Stimulated activated CD8-positive, alpha-beta memory T cell treated with anti-CD3 and anti-CD28 coated beads, Interleukin-4, amount 100 ng/mL, for 24 hours (primary cell): Measurements from ENCODE around the gene GGACT.

Source experiments
- DNase-seq: peaks from one replicate; pipeline ENCODE4 v3.0.0-alpha.2; 2020; ENCODE audit warnings: low read depth

The GGACT gene

DNA sequence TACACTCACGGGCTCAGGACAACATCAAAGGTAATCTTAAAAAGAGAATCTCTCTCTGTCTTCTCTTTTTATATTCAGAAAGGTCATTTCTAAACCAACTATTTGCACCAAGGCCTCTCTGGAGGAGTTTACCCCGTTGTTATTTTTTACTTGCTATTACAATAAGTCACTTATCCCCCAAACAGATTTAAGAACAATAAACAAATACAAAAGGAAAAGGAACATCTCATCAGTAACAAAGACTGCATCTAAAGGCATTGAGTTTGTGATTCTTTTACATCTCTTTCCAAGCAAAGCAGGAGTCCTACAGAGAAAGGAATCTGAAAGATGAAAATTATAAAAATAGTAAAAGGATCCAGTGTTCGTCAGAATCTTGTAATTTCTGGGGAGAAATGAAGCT lies 75.4 kb downstream of the GGACT start:
- no peak for DNase-seq

DNA sequence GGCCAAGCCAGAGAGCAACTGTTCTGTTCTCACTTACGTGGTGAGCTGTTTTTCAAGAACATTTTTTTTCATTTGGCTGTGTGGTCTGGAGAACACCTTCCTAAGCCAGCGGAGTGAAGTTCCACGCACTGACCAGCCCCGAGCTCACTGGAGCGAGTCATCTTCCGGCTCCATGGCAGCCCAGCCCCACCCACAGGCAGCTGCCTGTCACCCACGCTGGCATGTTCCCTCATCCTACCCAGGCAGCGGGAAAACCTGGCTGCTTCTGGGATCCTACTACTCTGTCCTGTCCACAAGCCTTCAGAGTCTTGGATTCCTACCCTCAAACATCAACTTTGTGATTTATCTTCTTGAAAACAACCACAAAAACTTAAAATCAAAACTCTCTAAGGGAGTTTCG lies 76.2 kb downstream of the GGACT start:
- no peak for DNase-seq

DNA sequence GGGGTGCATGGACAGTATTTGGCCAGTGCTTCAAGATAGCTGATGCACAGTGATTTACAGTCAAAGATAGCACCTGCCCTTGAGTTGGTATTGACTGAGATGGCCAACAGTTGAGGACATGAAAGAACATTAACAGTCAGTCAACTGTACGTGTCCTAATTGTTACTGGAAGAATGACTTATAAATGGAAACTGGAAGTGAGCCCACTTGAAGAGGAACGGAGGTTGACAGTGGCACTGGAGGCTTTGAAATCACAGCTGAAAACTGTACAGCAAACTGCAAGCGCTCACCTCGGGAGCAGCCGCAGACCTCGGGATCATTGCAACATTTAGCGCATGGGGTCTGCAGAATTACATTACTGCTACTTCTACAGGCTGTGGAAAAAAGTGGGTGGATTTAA lies 77.1 kb downstream of the GGACT start:
- DNase-seq: no peak

DNA sequence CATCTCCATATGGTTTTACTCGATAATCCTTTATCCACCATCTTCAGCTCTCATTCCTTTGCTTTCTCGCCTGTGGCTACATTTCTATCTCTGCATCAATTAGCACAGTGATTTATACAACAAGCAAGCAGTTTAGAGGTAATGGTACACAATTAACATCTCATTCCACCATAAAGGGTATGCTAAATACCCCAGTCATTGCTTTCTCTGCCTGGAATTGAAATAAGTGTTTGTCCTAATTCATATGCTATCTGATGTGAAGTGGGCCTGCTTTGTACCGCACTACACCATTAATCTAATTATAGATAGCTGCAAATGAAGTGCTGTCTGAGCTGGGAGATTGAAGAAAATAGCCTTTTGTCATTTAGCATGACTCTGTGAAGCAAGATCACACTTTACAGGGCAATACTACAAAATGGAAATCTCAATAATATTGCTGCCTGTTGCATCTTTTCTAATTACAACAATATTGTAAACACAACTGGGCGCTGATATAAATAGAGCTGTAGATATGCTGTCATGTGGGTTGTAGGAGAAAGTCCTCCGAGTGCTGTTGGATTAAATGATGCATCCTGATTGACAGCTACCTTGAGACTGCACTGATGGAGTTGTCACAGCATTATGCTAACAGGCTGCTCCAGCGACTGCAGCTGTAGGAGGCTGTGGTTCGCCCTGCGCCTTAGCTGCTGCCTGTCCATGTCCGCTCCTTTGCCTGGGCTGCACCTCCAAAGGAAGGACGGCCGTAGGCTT lies 78.2 kb downstream of the GGACT start:
- no peak for DNase-seq

DNA sequence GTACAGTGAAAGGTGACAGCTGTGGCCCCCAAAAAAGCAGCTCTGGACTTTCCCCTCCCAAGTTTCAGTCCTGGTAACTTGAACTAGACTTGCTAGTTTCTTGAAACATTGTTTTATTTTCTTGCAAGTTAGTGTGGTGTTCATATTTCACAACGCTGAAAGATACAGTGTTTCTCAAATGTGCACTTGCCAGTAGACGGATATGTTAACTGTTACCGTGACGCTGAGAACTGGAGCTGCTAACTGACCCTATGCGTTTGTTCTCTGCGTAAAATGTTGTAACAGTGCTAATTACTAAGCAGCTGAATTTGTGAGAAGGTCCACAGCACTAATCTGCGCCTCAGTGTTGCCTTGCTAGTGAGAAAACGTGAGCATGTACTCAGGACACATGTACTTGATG lies 79.6 kb downstream of the GGACT start:
- DNase-seq: no peak

DNA sequence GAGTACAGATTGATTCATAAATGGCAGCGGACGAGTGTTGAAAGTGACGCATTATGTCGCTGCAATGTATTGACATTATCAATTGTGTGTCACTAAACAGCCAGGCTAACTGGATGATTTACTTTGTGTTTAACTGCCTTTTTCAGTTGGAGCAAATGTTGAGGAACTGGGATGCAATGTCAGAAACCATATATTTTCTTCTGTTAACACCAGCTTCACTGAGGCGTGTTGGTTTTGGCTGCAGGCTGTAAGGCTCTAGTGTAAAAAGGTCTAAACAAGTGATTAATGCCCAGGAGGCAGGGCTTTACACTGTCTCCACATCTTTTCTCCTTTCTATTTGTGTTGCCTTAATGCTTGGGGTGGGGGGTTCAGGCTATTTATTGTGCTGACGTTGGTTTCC lies 80.1 kb downstream of the GGACT start:
- DNase-seq: no peak

DNA sequence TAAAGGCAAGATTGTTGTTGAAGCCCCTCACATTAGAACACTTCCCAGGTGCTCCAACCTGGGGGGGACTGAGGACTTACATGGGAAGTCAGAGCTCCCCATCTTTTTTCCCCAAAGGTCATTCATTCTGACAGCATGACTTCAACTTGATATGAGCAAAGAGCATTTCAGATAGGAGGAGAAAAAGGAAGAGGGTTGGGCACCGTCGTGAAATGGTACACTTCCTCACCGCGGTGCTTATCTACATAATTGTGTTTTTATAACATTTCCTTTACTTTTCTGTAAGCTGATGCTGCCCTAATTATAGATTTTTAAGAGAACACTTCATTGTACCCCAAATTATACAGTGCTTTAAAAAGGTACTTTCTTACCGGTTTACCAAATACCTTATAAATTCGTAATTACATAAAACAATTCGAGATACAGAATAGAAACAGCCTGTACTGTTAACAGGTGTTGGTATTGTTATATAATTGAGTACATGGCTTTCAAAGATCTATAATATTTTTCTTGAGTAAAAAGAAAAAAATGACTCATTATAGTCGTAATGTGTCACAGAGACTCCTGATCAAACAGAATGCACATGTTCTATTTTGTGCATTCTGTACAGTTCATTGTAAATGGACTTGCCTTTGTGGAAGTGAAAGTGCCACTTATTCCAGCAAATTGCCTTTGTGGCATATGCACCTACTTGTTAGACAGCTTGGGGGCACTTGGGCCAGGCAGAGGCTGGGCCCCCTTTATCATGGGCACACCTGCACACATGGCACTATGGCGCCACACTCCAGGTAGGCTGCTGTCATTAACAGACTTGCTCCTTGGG lies 81.8 kb downstream of the GGACT start:
- DNase-seq: no peak

DNA sequence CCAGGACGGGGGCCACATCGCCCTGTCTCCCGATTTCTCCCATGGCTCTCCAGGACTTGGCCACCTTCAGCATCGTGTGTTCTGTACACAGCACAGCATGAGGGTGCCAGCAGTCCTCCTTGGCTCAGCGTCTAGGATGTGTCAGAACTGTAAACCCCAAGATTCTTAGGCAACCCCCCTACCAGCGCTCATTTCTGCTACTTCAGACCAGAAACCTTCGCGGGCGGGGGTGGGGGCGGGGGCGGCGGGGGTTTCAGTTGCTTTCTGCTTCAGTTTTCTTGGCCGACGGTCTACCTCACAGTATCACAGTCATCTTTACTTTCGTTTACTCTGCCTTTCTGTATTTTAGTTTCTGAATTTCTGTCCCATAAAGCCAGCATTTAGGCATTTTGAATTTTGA lies 82.4 kb downstream of the GGACT start:
- peak; percentile 20 for DNase-seq

DNA sequence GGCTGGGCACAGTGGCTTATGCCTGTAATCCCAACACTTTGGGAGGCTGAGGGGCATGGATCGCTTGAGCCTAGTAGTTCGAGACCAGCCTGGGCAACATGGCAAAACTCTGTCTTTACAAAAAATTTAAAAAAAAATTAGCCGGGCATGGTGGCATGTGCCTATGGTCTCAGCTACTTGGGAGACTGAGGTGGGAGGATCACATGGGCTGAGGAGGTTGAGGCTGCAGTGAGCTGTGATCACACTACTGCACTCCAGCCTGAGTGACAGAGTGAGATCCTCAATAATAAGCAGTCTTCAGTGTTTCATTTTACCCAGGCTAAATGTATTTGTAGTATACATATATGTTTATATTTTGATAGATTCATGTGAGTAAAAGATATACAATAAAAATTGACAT lies 85.0 kb downstream of the GGACT start:
- no peak for DNase-seq

DNA sequence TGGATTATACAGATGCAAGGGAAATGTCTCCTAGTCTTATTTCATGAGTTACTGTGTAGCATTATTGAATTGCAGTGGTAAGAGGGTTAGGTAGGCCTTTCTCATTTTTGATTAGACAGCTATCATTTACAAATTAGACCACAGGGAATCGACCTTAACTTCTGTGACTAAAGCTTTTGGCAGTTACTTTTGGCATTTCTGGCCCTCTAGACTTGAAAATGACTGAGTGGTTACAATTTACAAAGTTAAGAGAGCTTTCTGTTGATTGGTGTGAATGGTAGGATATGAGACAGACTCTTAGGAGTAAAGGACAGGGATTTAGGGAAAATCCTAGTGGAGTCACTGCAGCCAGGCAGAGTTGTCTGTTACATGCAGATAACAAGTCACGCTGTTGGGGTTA lies 86.1 kb downstream of the GGACT start:
- no peak for DNase-seq

DNA sequence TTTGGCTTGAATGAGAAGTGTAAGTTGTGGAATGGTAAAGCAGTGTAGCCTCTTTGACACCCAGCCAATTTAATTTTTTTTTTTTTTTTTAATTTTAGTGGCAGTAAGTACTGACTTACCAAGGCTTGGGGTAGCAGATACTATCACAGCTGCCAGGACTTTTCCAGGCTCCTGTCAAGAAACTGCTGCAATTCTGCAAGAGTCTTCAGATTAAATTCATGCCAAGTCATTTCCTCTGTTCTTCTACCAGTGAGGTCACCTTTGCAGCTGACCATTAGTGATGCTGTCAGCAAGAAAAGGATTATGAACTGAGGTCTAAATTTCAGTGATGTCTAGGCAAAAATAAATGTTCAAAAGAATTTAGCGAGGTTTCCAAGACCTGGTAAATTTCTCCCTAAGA lies 91.2 kb downstream of the GGACT start:
- DNase-seq: no peak

DNA sequence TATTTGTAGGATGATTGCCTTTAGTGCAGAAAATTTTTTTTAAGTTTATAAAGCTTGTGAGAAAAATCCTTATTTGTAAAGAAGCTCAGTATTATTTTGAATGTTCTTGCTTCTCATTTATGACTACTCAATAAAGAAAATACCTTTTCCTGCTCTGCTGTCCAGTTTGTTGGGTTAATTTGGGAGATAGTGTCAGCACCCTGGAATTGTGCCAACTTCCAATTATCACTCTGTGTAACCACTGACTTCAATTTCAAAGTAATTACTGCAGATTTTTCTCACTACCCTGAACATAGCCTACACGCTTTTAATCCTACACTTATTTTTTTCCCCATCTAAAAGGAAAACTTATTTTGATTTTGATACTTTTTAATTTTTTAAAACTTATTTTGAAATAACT lies 93.1 kb downstream of the GGACT start:
- DNase-seq: no peak

DNA sequence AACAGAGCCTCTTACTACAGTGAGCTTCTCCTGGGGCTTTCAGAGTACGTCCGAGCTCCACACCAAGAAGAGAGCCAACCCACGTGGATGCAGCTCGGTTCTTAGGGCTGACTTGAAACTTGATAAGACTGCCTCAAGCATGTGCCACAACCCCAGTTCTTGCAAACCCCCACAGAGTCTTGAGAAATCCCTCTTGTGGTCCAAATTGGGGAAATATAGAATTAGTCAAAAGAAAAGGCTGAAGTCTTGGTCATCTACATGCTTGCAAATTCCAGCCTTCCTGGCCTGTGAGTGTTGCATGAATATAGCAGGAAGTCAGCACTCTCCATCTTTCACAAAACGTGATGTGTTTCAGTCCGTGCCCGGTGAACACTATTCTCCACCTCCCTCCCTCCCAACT lies 95.2 kb downstream of the GGACT start:
- DNase-seq: no peak

DNA sequence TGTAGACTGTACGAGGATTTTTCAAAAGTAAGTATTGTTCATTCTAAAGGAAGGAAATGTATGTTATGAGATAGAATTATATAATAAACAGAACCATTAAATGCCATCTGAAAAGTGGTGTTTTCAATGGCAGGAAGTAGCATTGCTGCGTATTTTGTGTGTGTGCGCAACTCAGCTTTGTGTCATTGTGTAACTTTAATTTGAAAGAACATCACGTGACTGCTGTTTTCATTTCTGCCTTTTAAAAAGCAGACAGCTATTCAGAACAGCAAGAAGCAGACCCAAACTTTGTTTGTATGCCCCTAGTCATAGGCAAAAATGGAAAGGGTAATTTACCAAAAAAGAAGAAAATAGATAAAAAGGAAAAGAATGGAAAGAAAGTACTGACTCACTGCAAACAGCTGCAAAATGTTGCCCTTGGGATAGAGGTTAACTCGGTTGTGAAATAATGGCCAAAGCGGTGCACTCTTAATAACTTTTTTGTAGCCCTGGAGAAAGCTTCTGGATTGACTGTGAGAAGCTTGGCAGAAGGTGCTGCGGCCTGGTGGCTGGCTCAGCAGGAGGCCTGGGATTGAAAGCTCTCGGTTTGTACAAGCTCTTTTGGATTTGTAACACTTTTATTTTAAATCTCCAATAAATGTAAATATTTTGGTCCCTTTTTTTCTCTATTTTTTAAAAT lies 97.3 kb downstream of the GGACT start:
- DNase-seq: no peak

DNA sequence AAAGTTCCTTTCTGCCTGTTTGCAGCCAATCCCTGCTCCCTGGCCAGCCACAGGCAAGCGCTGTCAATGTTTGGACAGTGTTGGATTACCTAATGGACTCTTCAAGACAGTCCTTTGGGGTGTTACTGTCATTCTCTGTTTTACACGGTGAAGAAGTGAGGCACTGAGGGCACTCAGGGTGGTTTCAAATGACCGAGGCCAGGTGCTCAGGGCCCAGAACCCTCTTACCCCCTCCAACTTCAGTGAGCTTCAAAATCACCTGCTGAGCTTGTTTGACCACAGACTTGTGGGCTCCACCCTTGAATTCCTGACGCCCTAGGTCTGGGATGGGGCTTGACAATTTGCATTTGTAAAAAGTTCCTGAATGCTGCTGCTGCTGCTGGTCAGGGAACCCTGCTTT lies 97.9 kb downstream of the GGACT start:
- DNase-seq: no peak

DNA sequence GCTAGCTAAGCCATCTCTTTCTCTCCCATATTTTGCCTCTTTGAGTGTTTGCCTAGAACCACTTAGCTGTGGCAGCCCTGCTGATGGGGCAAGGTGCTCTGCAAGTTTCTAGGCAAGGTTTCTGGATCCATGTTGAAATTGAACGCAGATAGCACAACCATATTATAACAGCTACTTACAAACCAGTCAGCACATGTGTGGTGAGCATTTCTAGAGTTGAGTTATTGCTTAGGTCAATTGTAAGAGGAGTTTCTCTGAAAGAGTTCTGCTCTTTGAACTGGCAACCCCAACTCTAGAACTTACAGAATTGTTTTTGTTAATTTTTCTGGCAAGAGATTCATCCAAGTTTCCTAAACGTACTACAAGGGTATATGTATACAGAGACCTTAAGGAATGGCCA lies 103.3 kb downstream of the GGACT start:
- no peak for DNase-seq

DNA sequence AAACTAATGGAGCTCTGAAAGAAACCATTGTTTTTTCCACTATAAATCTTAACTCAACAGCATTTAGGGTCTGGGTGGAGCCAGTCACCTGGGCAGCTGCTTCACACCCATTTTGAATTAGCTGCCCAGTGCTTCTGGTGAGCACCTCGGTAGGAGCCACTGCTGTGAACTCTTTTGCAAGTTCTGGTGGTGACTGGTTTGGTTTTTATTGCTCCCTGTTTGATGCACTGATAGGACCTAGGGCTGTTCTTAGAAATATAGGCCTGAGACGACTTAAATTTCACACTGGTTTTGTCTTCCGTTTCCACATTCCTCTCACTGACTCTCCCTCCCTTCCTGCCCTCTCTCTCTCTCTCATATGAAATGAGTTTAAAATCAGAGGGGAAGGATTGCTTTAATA lies 103.9 kb downstream of the GGACT start:
- DNase-seq: no peak

DNA sequence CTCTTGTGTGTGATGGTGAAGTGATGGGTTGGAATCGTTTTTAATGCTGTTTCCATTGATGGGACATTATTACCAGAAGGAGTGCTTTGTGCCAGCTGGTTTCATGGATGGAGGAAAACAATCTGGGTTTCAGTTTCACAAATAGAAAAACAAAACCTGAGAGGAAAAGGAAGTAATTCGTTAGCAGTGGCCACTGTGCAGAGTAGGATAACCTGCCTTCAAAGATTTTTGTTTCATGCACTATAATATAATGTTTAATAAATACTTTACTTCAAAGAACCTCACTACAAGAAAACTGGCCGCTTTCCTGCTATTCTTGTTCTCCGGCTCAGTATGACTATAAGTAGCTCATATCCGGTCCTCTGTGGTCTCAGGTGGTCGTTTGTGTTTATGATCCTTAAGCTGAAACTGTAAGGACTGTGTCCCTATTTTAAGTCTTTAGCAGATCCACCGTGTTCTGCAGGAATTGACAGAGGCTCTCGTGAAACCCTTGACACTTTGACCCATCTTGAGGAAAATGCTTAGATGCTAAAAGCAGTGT lies 104.7 kb downstream of the GGACT start:
- no peak for DNase-seq

DNA sequence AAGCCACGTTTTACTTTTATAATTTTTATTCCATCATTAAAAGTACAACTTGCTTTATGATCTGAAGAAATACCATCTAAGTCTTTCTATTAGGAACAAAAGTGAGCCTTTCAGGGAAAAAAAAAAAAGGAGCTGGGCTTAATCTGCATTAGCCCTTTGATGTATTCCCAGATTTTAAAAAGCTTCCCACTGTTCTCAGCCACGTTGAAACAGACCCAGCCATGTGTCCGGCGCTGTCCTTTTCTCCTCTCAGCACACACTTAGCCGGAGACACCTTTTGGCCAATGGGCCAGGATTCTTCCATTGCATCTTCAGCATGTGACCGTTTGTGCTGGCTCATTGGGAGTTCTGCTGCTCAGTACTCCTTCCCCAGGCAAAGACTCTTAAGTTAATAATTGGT lies 105.5 kb downstream of the GGACT start:
- DNase-seq: no peak

DNA sequence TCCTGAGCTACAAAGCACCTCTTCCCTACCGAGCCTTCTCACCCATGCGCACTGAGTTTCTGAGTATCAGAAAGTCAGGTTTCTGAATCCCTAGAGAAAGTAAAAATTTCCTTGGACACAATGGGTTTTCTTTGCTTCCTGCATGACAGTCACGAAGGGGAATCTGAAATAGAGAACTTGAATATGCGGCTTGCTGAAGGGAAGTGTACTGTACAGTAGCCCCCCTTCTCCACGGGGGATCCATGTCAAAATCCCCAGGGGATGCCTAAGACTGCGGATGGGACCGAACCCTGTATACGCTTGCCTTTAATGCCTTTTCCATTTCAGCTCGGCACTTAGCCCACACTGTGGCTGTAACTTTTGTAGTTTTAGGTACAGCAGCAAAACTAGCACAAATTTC lies 107.9 kb downstream of the GGACT start:
- no peak for DNase-seq
